IPS-15b (cell line): ENCODE data around the gene DOC2B.
"Not testable (repeated sequence)": the region's sequence is repeated elsewhere in the genome, so short reads cannot be mapped to it uniquely, and the experiment has no call there.

Experiments
- H3K27me3 ChIP-seq: one replicate; pipeline ENCODE4 v1.6.1; 2013; ENCODE audit warnings: low read length; ENCODE audit not compliant: control insufficient read depth, insufficient read depth
- H3K36me3 ChIP-seq: one replicate; pipeline ENCODE4 v1.6.1; 2013; ENCODE audit warnings: low read length; ENCODE audit not compliant: control insufficient read depth, insufficient read depth
- H3K4me1 ChIP-seq: one replicate; pipeline ENCODE4 v1.6.1; 2013; ENCODE audit warnings: mild to moderate bottlenecking, low read length; ENCODE audit not compliant: control insufficient read depth, insufficient read depth
- H3K4me3 ChIP-seq: one replicate; pipeline ENCODE4 v1.5.1; 2013; ENCODE audit warnings: low read depth, low read length
- H3K9ac ChIP-seq: one replicate; pipeline ENCODE4 v1.6.1; 2013; ENCODE audit warnings: low read depth, mild to moderate bottlenecking, low read length
- H3K9me3 ChIP-seq: one replicate; pipeline ENCODE4 v1.6.1; 2013; ENCODE audit warnings: mild to moderate bottlenecking, low read length; ENCODE audit not compliant: control insufficient read depth, insufficient read depth

The DOC2B gene

GRCh38 chr17:206484-206883, 25.0 kb upstream of the DOC2B start:
- H3K9ac ChIP-seq, H3K4me1 ChIP-seq, H3K4me3 ChIP-seq, H3K9me3 ChIP-seq, H3K36me3 ChIP-seq, H3K27me3 ChIP-seq: not testable (repeated sequence)

- H3K4me1 ChIP-seq = peaks cover 2% of the 10 kb centered on the region
- H3K9ac ChIP-seq = no peak overlapping the region
- no peaks in the 10 kb centered on the region for H3K9me3 ChIP-seq
- H3K27me3 ChIP-seq = peaks cover 4% of the 10 kb centered on the region
- no peak overlapping the region for H3K4me3 ChIP-seq
- no peaks in the 10 kb centered on the region for H3K36me3 ChIP-seq
Measured at GRCh38 chr17:205817-206216, 24.4 kb upstream of the DOC2B start.

- Histone ChIP-seq H3K4me1 (peaks cover 5% of the 10 kb centered on the region), H3K4me3 (no peak overlapping the region), H3K36me3 (no peaks in the 10 kb centered on the region), H3K9ac (no peak overlapping the region), H3K27me3 (peaks cover 4% of the 10 kb centered on the region), H3K9me3 (no peaks in the 10 kb centered on the region)
Measured at GRCh38 chr17:205148-205669, 23.8 kb upstream of the DOC2B start.

- H3K27me3 ChIP-seq = peaks cover 4% of the 10 kb centered on the region
- peaks cover 5% of the 10 kb centered on the region for H3K4me1 ChIP-seq
- no peaks in the 10 kb centered on the region for H3K9me3 ChIP-seq
- H3K36me3 ChIP-seq = no peaks in the 10 kb centered on the region
- H3K9ac ChIP-seq = no peak overlapping the region
- H3K4me3 ChIP-seq = no peak overlapping the region
Measured at GRCh38 chr17:204427-205147, 23.1 kb upstream of the DOC2B start.

- Histone ChIP-seq H3K4me1 (peaks cover 5% of the 10 kb centered on the region), H3K27me3 (peaks cover 3% of the 10 kb centered on the region), H3K9ac (no peak overlapping the region), H3K4me3 (no peak overlapping the region), H3K9me3 (no peaks in the 10 kb centered on the region), H3K36me3 (no peaks in the 10 kb centered on the region)
Measured at GRCh38 chr17:202501-202951, 21.1 kb upstream of the DOC2B start.

DNA sequence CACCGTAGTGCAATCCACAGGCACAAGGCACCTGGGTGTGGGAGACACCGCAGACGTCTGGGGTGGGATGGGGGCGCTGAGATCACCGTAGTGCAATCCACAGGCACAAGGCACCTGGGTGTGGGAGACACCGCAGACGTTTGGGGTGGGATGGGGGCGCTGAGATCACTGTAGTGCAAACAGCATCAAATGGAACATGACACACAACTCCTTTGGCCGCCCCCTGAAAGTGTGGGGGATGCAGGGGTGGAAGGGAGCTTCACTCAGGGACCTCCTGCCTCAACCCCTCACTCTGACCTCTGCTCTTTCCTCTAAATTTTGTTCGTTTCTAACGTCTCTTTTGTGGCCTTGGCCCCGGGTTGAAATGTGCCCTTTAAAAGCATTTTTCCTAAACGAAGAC, 20.3 kb upstream of the DOC2B start:
- H3K4me3 ChIP-seq, H3K9ac ChIP-seq, H3K36me3 ChIP-seq, H3K4me1 ChIP-seq, H3K27me3 ChIP-seq, H3K9me3 ChIP-seq: not testable (repeated sequence)

DNA sequence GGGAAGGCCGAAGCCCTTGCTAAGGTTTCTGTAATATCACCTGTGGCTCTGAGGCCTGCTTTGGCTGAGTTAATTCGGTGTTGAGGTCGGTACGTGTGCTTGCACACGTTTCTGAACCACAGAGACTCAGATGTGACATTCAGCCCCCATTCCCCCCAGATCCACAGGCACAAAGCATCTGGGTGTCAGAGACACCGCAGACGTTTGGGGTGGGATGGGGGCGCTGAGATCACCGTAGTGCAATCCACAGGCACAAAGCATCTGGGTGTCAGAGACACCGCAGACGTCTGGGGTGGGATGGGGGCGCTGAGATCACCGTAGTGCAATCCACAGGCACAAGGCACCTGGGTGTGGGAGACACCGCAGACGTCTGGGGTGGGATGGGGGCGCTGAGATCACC, 19.8 kb upstream of the DOC2B start:
- H3K4me3 ChIP-seq, H3K9ac ChIP-seq, H3K4me1 ChIP-seq, H3K36me3 ChIP-seq, H3K9me3 ChIP-seq, H3K27me3 ChIP-seq: not testable (repeated sequence)

- no peaks in the 10 kb centered on the region for H3K27me3 ChIP-seq
Measured at GRCh38 chr17:200586-200985, 19.1 kb upstream of the DOC2B start.

GRCh38 chr17:199806-200545, 18.5 kb upstream of the DOC2B start:
- H3K4me3 ChIP-seq = no peak overlapping the region
- peaks cover 4% of the 10 kb centered on the region for H3K4me1 ChIP-seq
- H3K9ac ChIP-seq = no peak overlapping the region
- H3K36me3 ChIP-seq = no peaks in the 10 kb centered on the region
- no peaks in the 10 kb centered on the region for H3K9me3 ChIP-seq
- H3K27me3 ChIP-seq = no peaks in the 10 kb centered on the region

More at GRCh38 chr17:200586-200985, 19.1 kb upstream of the DOC2B start:
- no peaks in the 10 kb centered on the region for H3K36me3 ChIP-seq
- no peak overlapping the region for H3K9ac ChIP-seq
- no peak overlapping the region for H3K4me3 ChIP-seq
- H3K4me1 ChIP-seq = peaks cover 4% of the 10 kb centered on the region
- H3K9me3 ChIP-seq = no peaks in the 10 kb centered on the region

GRCh38 chr17:199191-199604, 17.7 kb upstream of the DOC2B start:
- H3K9me3 ChIP-seq = no peaks in the 10 kb centered on the region
- H3K27me3 ChIP-seq = no peaks in the 10 kb centered on the region
- no peak overlapping the region for H3K9ac ChIP-seq
- H3K4me3 ChIP-seq = no peak overlapping the region
- H3K36me3 ChIP-seq = no peaks in the 10 kb centered on the region
- H3K4me1 ChIP-seq = peaks cover 4% of the 10 kb centered on the region

DNA sequence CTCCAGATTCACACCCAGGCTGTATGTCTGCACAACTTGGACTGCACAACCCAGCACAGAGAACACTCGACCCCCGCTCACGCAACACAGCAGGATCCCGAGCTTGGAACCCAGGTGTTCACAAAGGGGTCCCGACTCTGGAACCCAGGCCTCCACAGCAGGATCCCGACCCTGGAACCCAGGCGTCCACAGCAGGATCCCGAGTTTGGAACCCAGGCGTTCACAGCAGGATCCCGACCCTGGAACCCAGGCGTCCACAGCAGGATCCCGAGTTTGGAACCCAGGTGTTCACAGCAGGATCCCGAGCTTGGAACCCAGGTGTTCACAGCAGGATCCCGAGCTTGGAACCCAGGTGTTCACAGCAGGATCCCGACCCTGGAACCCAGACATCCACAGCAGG, 16.8 kb upstream of the DOC2B start:
- not testable (repeated sequence) for H3K27me3 ChIP-seq, H3K36me3 ChIP-seq, H3K9ac ChIP-seq, H3K9me3 ChIP-seq, H3K4me3 ChIP-seq, H3K4me1 ChIP-seq

DNA sequence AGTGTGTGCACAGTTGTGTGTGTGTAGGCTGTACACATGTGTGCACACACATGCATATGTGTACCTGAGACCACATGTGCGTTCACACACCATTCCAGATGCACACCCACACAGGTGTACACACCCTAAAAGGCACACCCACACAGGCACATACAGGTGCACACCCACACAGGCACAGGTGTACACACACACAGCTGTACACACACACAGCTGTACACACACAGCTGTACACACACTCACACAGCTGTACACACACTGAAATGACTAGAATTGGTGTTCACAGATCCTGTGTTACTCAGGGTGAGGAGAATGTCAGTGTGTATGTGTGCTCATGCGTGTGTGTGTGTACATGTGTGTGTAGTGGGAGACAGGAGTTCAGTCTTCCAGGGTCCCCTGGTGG, 15.9 kb upstream of the DOC2B start:
- H3K9me3 ChIP-seq = no peaks in the 10 kb centered on the region
- no peak overlapping the region for H3K9ac ChIP-seq
- no peak overlapping the region for H3K4me3 ChIP-seq
- no peaks in the 10 kb centered on the region for H3K36me3 ChIP-seq
- no peaks in the 10 kb centered on the region for H3K27me3 ChIP-seq
- H3K4me1 ChIP-seq = peaks cover 4% of the 10 kb centered on the region
